Activated T-helper 17 cell treated with anti-CD3 and anti-CD28 coated beads, Interleukin-2, amount 50 U/mL, for 72 hours (primary cell): Measurements from ENCODE around the gene PLCB2. TPM values are rescaled to one million over a fixed set of nuclear protein-coding genes. Genes with fewer than 3 reads are reported as not detected.

Experiments
- ATAC-seq: fragments of 150-1000 bp; cut with Tn5 transposase; replicated peaks from 2 replicates; pipeline ENCODE4 v1.10.0; 2021; ENCODE audit warnings: mild to moderate bottlenecking, moderate library complexity
- H3K27ac Mint-ChIP-seq: one replicate; pipeline ENCODE4 v1.8.0; 2022; ENCODE audit warnings: mixed read lengths
- H3K27me3 Mint-ChIP-seq: one replicate; pipeline ENCODE4 v1.8.0; 2022; ENCODE audit warnings: mixed read lengths
- H3K36me3 Mint-ChIP-seq: one replicate; pipeline ENCODE4 v1.8.0; 2022; ENCODE audit warnings: low read depth, mild to moderate bottlenecking, mixed read lengths
- H3K4me1 Mint-ChIP-seq: one replicate; pipeline ENCODE4 v1.8.0; 2022; ENCODE audit warnings: mixed read lengths
- H3K4me3 Mint-ChIP-seq: one replicate; pipeline ENCODE4 v1.8.0; 2022; ENCODE audit warnings: mild to moderate bottlenecking, mixed read lengths
- H3K9me3 Mint-ChIP-seq: one replicate; pipeline ENCODE4 v1.8.0; 2022; ENCODE audit warnings: mixed read lengths
- total RNA-seq, 2 donors: library from RNA; stranded (reverse); gene quantifications; one replicate each; pipeline ENCODE4 v1.2.3, GENCODE V29; 2022

Gene PLCB2
- total RNA-seq, 2 donors from 2014 or later = 111 to 116 TPM

GRCh38 chr15:40256638-40257235 lies 51.0 kb downstream of the PLCB2 start:
- no peak overlapping the region for H3K27ac Mint-ChIP-seq
- ATAC-seq = peak; percentile 58

GRCh38 chr15:40255033-40255432 lies 52.7 kb downstream of the PLCB2 start:
- no peaks in the 10 kb centered on the region for H3K36me3 Mint-ChIP-seq
- peaks cover 25% of the 10 kb centered on the region for H3K27me3 Mint-ChIP-seq
- H3K9me3 Mint-ChIP-seq = no peaks in the 10 kb centered on the region
- no peak overlapping the region for H3K27ac Mint-ChIP-seq
- ATAC-seq = no peak
- H3K4me1 Mint-ChIP-seq = peaks cover 4% of the 10 kb centered on the region
- H3K4me3 Mint-ChIP-seq = no peak overlapping the region

More at GRCh38 chr15:40256638-40257235, 51.0 kb downstream of the PLCB2 start:
- Mint-ChIP-seq H3K4me1 (peaks cover 4% of the 10 kb centered on the region), H3K9me3 (no peaks in the 10 kb centered on the region), H3K27me3 (peaks cover 20% of the 10 kb centered on the region), H3K36me3 (no peaks in the 10 kb centered on the region), H3K4me3 (no peak overlapping the region)

GRCh38 chr15:40254452-40254851 lies 53.3 kb downstream of the PLCB2 start:
- H3K4me1 Mint-ChIP-seq = peaks cover 4% of the 10 kb centered on the region
- H3K36me3 Mint-ChIP-seq = no peaks in the 10 kb centered on the region
- H3K27me3 Mint-ChIP-seq = peaks cover 25% of the 10 kb centered on the region

GRCh38 chr15:40253167-40253790 lies 54.5 kb downstream of the PLCB2 start:
- peak overlapping the region; percentile 72 for H3K4me3 Mint-ChIP-seq
- ATAC-seq = peak; percentile 27

More at GRCh38 chr15:40254452-40254851, 53.3 kb downstream of the PLCB2 start:
- H3K27ac Mint-ChIP-seq = no peak overlapping the region
- H3K4me3 Mint-ChIP-seq = no peak overlapping the region
- H3K9me3 Mint-ChIP-seq = no peaks in the 10 kb centered on the region
- no peak for ATAC-seq

GRCh38 chr15:40252438-40253166 lies 55.1 kb downstream of the PLCB2 start:
- Mint-ChIP-seq H3K27ac (no peak overlapping the region), H3K4me1 (peaks cover 4% of the 10 kb centered on the region), H3K4me3 (peak overlapping the region; percentile 72), H3K36me3 (no peaks in the 10 kb centered on the region), H3K9me3 (no peaks in the 10 kb centered on the region), H3K27me3 (peaks cover 25% of the 10 kb centered on the region)
- ATAC-seq = peak; percentile 46

More at GRCh38 chr15:40253167-40253790, 54.5 kb downstream of the PLCB2 start:
- H3K27me3 Mint-ChIP-seq = peaks cover 25% of the 10 kb centered on the region
- H3K36me3 Mint-ChIP-seq = no peaks in the 10 kb centered on the region
- H3K27ac Mint-ChIP-seq = no peak overlapping the region
- no peaks in the 10 kb centered on the region for H3K9me3 Mint-ChIP-seq
- peaks cover 4% of the 10 kb centered on the region for H3K4me1 Mint-ChIP-seq

- Mint-ChIP-seq H3K4me1 (peaks cover 4% of the 10 kb centered on the region), H3K9me3 (no peaks in the 10 kb centered on the region), H3K4me3 (no peak overlapping the region), H3K27ac (no peak overlapping the region), H3K27me3 (peaks cover 25% of the 10 kb centered on the region), H3K36me3 (no peaks in the 10 kb centered on the region)
- ATAC-seq = no peak
Observed at GRCh38 chr15:40252141-40252437, 55.6 kb downstream of the PLCB2 start.

- no peak for ATAC-seq
- no peak overlapping the region for H3K27ac Mint-ChIP-seq
- peaks cover 4% of the 10 kb centered on the region for H3K4me1 Mint-ChIP-seq
- H3K4me3 Mint-ChIP-seq = peak overlapping the region; percentile 42
- no peaks in the 10 kb centered on the region for H3K9me3 Mint-ChIP-seq
- H3K36me3 Mint-ChIP-seq = no peaks in the 10 kb centered on the region
- peaks cover 25% of the 10 kb centered on the region for H3K27me3 Mint-ChIP-seq
Observed at GRCh38 chr15:40251486-40252140, 56.1 kb downstream of the PLCB2 start.

GRCh38 chr15:40250771-40251483 lies 56.8 kb downstream of the PLCB2 start:
- ATAC-seq = no peak
- peaks cover 25% of the 10 kb centered on the region for H3K27me3 Mint-ChIP-seq
- H3K27ac Mint-ChIP-seq = no peak overlapping the region
- H3K9me3 Mint-ChIP-seq = no peaks in the 10 kb centered on the region
- H3K4me1 Mint-ChIP-seq = peaks cover 4% of the 10 kb centered on the region
- H3K36me3 Mint-ChIP-seq = no peaks in the 10 kb centered on the region
- peak overlapping the region; percentile 42 for H3K4me3 Mint-ChIP-seq

- Mint-ChIP-seq H3K27me3 (peaks cover 25% of the 10 kb centered on the region), H3K27ac (no peak overlapping the region), H3K4me1 (peaks cover 4% of the 10 kb centered on the region), H3K9me3 (no peaks in the 10 kb centered on the region), H3K4me3 (no peak overlapping the region), H3K36me3 (no peaks in the 10 kb centered on the region)
- no peak for ATAC-seq
Observed at GRCh38 chr15:40250304-40250656, 57.5 kb downstream of the PLCB2 start.

- Mint-ChIP-seq H3K27me3 (peaks cover 21% of the 10 kb centered on the region), H3K4me3 (no peak overlapping the region), H3K36me3 (no peaks in the 10 kb centered on the region), H3K4me1 (peaks cover 4% of the 10 kb centered on the region), H3K9me3 (no peaks in the 10 kb centered on the region), H3K27ac (no peak overlapping the region)
- ATAC-seq = no peak
Observed at GRCh38 chr15:40249477-40250303, 58.0 kb downstream of the PLCB2 start.

- Mint-ChIP-seq H3K9me3 (no peaks in the 10 kb centered on the region), H3K36me3 (no peaks in the 10 kb centered on the region), H3K27me3 (peaks cover 11% of the 10 kb centered on the region), H3K27ac (no peak overlapping the region), H3K4me1 (no peaks in the 10 kb centered on the region), H3K4me3 (no peak overlapping the region)
- ATAC-seq = no peak
Observed at GRCh38 chr15:40248006-40248783, 59.5 kb downstream of the PLCB2 start.

GRCh38 chr15:40247406-40247971 lies 60.2 kb downstream of the PLCB2 start:
- ATAC-seq = no peak
- Mint-ChIP-seq H3K4me1 (no peaks in the 10 kb centered on the region), H3K36me3 (no peaks in the 10 kb centered on the region), H3K27me3 (peaks cover 8% of the 10 kb centered on the region), H3K4me3 (no peak overlapping the region), H3K9me3 (no peaks in the 10 kb centered on the region), H3K27ac (no peak overlapping the region)
